Activated T-helper 1 cell treated with anti-CD3 and anti-CD28 coated beads, Interleukin-2, amount 50 U/mL, for 16 hours (primary cell): ENCODE measurements around the gene MAP2K6.
A peak's percentile ranks its signal among the peaks of the same experiment; 100 is the strongest.

Experiments used
- DNase-seq, 2 donors: peaks; one replicate each; pipeline ENCODE4 v3.0.0-alpha.2; 2020; ENCODE audit warnings: low read depth in 1 of 2, low spot score in 1 of 2

MAP2K6 gene

DNA sequence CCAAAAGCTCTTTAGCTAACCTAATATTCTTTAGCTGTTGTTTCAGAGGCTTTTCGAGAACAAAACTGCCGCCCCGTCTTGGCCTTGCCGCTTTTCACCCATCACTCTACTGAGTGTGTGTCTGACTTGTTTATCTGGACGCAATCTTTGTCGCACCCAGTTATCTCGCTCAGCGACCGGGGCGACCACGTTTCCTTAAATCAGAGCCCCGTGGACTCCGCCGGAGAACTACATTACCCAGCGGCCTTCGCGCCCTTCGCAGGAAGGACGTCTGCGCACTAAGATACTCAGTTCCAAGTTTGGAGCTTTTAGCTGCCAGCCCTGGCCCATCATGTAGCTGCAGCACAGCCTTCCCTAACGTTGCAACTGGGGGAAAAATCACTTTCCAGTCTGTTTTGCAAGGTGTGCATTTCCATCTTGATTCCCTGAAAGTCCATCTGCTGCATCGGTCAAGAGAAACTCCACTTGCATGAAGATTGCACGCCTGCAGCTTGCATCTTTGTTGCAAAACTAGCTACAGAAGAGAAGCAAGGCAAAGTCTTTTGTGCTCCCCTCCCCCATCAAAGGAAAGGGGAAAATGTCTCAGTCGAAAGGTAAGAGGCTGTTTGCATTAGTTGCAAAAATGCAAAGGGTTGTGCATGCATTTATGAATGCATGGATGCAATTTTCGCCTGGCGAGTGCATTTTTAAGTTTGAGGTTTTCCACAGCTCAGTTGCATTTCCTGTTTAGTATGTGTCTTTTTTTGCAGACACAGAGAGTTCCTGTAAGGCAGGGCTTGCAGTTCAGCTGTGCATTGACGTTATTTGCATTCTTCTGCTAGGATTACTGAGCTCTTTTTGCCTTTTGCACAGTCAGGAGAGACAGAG lies at the start of gene MAP2K6:
TSS of gene MAP2K6 (plus strand) at position 290 of the 867 bp plus-strand sequence. CDS start at position 578, 288 bp downstream.
- DNase-seq: peak; percentile 61

GRCh38 chr17:69367298-69367697 lies 47.2 kb upstream of the MAP2K6 start:
- DNase-seq: no peak

DNA sequence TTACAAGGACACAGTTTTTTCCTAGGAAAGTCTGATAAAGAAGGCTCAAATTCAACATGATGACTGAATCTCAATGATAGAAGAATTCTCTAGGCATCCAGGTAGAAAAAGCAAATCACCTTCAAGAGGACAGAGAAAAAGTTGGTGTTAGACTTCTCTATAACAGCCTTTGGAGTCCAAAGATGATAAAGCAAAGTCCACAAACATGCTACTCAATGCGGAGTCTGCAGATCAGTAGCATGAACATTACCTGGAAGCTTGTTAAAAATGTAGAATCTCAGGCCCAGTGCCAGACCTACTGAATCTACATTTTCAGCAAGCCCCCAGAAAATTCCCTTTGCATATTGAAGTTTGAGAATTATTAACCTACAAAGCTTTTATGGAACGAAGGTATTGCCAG lies 41.4 kb upstream of the MAP2K6 start:
- DNase-seq: no peak

DNA sequence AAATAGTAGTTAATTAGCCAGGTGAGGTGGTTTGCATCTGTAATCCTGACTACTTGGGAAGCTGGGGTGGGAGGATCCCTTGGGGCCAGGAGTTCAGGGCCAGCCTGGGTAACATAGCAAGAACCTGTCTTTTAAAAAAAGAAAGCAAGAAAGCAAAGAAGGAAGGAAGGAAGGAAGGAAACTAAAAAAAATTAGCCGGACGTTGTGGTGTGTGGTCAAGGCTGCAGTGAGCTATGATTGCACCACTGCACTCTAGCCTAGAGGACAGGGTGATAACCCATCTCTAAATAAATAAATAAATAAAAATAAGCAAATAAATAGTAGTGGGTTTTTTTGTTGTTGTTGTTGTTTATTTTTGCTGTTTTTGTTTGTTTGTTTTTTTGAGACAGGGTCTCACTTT lies 39.3 kb upstream of the MAP2K6 start:
- no peak for DNase-seq

DNA sequence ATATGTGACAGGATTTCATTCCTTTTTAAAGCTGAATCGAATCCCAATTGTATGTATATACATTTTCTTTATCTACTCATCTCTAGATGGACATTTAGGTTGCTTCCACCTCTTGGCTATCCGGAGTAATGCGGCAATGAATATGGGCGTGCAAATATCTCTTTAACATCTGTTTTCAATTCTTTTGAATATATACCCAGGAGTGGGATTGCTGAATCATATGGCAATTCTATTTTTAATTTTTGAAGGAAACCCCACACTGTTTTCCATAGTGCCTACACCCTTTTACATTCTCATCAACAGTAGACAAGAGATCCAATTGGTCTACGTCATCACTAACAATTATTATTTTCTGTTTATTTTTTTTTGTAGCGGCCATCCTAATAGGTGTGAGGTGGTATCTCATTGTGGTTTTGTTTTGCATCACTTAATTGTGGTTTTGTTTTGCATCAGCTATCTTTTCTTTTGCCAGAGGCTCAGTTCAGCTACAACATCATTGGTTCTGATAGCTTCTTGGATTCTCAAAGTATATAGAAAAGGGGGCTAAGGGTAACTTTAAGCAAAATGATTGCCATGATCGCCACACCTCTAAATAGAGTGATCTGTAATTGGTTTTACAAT lies 25.6 kb upstream of the MAP2K6 start:
- DNase-seq: no peak

- no peak for DNase-seq
Observed at GRCh38 chr17:69390795-69391501, 23.5 kb upstream of the MAP2K6 start.

GRCh38 chr17:69401251-69401650 lies 13.2 kb upstream of the MAP2K6 start:
- DNase-seq: no peak

DNA sequence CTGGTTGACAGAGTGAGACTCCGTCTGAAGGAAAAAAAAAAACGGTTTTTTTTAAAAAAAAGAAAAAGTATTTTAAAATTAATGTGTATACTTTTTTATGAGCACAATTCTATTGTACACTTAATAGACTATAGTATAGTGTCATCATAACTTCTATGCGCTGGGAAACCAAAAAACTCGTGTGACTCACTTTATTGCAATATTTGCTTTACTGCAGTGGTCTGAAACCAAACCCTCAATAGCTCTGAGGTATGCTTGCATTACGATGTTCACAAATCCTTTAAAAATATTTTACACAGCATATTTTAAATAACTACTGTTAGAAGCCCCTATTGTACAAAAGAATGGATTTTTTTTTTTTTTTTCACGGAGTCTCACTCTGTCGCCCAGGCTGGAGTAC lies 12.4 kb upstream of the MAP2K6 start:
- no peak for DNase-seq

DNA sequence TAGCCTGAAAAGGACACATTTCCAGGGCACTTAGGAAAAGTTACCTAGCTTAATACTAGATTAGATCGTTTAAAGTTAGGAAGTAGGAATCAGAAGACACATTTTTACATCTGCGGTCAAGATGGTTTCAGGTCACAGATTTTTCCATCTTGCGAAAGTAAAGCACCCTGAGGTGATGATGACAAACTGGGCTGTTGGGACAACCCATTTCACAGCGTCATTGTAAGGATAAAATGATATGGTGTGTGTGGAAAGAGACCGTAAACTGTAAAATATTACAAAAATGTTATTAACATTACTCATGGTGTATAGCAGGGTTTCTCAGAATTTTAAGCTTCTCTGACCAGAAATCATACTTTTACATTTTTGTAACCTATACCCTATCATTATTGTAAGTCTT lies 10.1 kb upstream of the MAP2K6 start:
- DNase-seq: no peak

GRCh38 chr17:69405096-69405495 lies 9.4 kb upstream of the MAP2K6 start:
- no peak for DNase-seq

DNA sequence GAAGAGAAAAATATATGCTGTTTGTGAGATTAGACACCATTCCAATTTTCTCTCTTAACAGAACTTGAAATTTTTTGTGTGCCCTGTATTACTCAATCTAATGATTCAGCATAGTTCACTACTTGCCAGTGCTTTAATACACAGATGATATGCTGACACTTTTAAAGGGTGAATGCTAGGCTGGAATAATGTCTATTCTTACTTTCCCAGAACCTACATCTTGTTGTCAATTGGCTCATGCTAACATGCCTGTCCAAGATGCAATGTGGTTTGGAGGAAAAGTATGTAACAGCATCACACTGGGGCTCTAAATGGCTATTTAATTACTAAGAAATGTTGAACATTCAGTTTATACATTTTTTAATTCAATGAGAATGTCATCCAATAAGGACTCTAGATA lies 7.6 kb upstream of the MAP2K6 start:
- no peak for DNase-seq

DNA sequence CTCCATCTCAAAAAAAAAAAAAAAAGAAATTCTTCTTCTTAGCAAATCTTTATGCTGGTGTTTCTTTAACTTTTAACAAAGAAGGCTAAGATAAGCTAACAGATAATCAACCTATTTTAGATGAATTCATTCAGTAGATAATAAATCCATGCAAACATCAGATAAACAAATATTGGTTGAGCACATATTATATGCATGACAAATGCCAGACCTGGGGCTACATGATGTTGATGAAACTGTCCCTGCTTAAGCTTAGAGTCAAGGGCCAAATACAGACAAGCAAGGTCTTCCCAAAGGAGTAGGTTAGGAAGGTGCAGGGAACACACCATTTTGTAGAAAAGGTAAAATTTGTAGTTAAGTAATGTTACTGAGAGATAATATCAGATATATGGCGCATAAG lies 6.7 kb upstream of the MAP2K6 start:
- no peak for DNase-seq

GRCh38 chr17:69410671-69411070 lies 3.8 kb upstream of the MAP2K6 start:
- no peak for DNase-seq

GRCh38 chr17:69411766-69412165 lies 2.7 kb upstream of the MAP2K6 start:
- DNase-seq: no peak

DNA sequence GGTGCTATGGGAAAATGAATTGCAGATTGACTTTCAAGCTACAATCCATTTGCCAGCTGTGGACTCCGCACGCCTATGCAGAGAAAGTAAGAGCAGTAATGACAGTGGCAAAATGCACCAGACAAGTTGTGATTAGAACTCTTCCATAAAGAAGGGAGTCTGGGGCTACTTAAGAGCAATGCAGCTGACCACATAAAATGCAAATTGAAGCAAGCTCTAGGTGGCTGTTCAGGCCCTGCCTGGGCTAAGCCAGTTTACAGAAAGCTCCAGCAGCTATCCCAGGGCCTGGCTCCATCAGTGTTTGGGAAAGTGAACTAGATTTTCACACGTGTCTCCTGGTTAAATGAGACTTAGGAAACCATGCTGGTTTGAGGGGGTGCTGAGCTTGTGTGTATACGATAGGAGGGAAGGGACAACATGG lies 2.2 kb upstream of the MAP2K6 start:
- DNase-seq: no peak

DNA sequence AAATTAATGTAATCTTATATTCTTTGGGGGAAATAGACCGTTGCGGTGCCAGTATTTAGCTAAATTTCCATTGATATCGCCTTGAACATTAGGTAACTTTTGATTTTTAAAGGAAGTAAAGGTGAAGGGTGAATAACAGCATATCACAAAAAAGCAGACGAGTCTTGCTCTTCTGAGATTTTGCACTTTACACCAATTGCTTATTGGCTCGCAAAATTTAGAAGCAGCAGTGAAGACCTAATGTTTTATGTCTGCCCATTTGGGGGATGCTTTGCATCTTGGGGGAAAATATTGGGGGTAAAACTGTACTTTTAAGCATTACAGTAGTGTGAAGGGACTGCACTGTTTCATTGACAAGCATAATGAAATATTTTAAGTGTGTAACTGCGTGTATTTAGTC lies 934 bp downstream of the MAP2K6 start:
- no peak for DNase-seq

DNA sequence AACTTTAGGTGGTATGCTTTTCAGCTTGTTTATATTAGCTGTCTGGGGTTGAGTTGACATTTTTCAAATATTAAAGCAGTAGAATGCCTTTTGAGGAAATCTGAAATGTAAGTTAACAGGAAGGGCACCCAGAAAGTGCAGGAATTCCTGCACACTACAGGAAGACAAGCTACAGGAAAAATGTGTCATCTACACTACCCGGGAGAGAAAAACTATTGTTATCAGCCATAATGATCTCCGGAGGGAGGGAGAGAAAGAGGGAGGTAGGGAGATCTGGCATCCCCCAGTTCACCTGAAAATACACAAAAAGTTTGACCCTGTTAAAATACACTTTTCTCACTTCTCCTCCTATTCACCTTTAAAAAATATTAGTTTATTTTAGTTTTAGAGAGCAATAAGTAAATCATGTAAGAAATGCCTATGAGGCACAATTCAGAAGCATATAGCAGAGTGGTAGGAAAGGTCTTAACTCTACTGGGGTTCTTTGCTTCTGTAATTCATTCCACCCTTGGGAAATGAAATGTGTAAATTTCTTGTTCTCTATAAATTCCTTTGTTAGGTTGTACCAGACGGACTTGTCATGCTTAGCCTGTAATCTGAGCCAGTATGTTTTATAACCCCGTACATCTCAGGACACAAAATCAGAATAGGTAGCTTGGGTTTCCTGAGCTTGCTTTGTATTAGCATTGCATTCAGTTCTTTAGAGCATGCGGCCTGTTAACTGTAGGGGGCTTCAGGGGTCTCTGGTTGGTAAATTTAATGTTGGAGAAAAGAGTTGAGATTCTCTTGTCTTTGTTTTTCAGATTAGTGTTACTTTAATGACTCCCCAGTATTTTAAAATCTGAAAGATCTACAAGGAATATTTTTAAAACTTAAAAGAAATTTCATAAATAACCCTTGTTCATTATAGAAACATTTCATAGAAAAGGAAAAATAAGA lies 3.3 kb downstream of the MAP2K6 start:
- no peak for DNase-seq

- DNase-seq: no peak
Observed at GRCh38 chr17:69418535-69418934, 4.0 kb downstream of the MAP2K6 start.

- no peak for DNase-seq
Observed at GRCh38 chr17:69423450-69423849, 9.0 kb downstream of the MAP2K6 start.

- no peak for DNase-seq
Observed at GRCh38 chr17:69424287-69425041, 10.0 kb downstream of the MAP2K6 start.
